OCI-LY3 (cell line): ENCODE data around the gene ARNT2.

Experiments
- CTCF ChIP-seq: fragments of 200-600, 300-600 bp; sonication (generic); IDR thresholded peaks from 2 replicates; pipeline ENCODE4 v1.5.1; 2014; ENCODE audit warnings: antibody characterized with exemption, low read length, low read depth
- EZH2phosphoT487 ChIP-seq: fragments of 200-600 bp; shearing (Covaris generic); IDR thresholded peaks from 2 replicates; pipeline ENCODE4 v1.6.1; 2018; ENCODE audit warnings: antibody characterized with exemption, mixed run types, low read depth

- no peak for TF ChIP-seq CTCF
- TF ChIP-seq EZH2phosphoT487, result no peak
These were observed 42.9 kb downstream of the ARNT2 start for GRCh38 chr15:80447077-80447476.
